Stimulated activated CD4-positive, alpha-beta T cell treated with anti-CD3 and anti-CD28 coated beads, Interleukin-15, amount 100 ng/mL, for 1 hour (primary cell): ENCODE data around the gene POU2AF1.

ENCODE experiments used
- DNase-seq, 2 donors: peaks; one replicate each; pipeline ENCODE4 v3.0.0-alpha.2; 2020; ENCODE audit warnings: low read depth in 1 of 2, low spot score in 1 of 2

The POU2AF1 gene

DNA sequence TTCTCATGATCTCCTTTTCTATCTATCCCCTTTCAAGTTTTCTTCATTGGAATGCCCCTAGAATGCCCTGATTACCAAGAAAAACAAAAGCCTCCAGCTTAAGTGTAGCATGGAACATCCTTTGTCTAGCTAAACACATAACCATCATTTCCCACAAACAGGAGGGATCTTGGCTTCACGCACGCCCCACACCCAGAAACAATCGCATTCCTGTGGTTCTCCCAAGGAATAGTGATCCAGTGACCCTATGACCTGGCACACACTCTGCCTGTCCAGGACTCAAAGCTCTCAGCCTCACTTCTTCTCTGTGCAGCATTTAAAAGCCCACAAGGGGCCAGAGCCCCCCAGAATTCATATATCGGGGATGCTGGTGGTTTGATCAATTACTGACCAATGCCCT, 9.3 kb upstream of the POU2AF1 start:
- no peak for DNase-seq

- no peak for DNase-seq
Measured at GRCh38 chr11:111387363-111387762, 8.3 kb upstream of the POU2AF1 start.

GRCh38 chr11:111386611-111387150, 7.6 kb upstream of the POU2AF1 start:
- DNase-seq, result no peak

DNA sequence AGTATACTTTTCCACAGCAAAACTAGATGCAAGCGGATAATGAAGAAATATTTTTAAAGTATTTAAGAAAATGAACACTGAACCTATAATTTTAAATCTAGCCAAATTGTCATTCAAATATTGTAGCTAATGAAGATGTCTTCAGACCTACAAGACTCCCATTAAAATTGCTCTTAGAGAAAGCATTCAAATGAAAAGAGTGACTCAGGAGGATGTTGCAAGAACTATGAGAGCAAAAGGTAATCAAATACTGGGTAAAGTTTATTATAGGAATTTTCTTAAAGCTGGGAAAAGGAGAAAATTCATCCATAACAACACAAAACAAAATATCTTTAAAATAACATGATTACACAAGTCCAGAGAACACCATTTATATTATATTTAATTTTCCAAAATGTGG, 5.4 kb upstream of the POU2AF1 start:
- no peak for DNase-seq

DNA sequence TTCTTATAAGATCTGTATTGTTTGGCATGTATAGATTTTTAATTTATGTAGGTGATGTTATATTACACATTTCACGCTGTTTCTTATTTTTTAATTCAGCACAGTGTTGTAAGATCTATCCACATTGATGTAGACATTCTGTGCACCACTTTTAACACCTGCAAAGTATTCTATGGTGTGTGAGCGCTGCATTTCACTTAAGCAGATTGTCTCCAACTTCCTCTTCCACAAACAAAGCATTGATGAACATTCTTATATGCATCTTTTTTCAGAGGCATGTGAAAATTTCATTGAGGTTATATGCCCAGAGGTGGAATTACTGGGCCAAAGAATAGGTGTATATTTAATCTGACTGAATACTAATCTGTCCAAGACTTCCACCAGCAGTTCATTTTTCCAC, 3.4 kb upstream of the POU2AF1 start:
- no peak for DNase-seq

DNA sequence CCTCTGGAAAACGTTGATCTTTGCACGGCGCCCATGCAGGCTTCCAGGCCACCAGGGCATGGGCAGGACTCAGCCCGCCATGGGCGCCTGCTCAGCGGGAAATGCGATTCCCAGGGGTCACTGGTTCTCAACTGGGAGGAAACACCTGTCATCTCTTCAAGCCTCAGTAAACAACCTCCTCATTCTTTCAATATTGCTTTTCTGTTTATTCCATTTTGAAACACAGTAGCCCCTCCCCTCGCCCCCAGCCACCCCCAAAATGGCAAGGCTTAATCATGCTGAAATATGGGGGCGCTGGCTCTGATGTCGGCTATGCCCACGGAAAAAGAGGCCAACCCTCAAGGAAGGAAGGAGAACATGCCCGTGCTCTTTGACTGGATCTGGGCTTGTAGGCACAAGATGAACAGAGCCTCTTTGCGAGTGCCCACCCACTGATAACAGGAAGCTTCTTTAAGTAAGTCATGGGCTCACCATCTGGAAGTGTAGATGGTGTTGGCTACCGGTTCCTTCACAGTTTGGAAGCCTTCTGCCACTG, 594 bp upstream of the POU2AF1 start:
- no peak for DNase-seq

- no peak for DNase-seq
Measured at GRCh38 chr11:111378185-111378860, 752 bp downstream of the POU2AF1 start.

- DNase-seq, result no peak
Measured at GRCh38 chr11:111376181-111376871, 2.7 kb downstream of the POU2AF1 start.

GRCh38 chr11:111373590-111373989, 5.5 kb downstream of the POU2AF1 start:
- DNase-seq, result no peak

DNA sequence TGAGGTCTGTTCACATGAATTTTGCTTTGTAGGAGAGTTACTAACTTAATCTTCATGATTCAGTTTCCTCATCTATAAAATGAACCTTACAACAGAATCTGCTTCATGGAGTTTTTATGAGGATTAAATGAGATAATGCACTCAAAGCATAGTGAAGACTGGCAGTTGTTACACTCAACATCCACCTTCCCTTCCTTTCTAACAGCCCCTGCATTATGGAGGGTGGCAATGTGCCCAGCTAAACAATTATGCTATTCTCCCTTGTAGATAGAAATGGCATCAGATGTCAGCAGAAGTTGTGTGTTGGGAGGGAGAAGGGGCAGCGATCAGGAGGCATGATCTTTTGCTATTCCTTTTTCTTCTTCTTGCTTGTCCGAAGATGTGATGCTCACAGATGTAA, 6.5 kb downstream of the POU2AF1 start:
- DNase-seq, result no peak

- DNase-seq, result no peak
Measured at GRCh38 chr11:111370902-111371578, 8.0 kb downstream of the POU2AF1 start.

DNA sequence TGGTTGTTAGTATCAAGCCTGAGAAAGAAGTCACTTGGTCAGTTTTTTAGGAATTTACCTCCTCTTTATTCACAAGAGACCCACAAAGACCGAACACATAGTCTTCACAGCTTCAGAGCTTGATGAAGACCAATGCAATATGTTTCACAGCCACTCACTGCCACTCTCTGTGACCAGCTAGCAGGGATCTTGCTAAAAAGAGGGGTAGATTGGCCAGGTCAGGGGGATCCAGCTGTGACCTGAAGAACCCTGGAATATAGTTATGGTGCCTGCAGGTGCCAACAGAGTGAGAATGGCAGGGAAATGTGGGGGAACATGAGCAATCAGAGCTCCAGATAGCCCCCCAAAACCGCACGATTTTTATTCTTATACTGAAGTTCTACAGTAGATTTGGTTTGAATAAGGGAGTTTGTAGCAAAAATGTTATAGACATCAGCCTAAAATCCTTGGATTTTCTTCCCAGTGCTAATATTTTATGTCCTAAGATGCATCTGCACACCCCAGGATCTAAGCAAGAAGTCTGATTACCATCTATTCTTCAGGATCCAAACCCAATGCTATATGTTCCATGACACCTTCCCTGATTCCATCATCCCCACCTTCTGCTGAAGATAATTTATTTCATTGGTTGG, 8.7 kb downstream of the POU2AF1 start:
- DNase-seq, result no peak

DNA sequence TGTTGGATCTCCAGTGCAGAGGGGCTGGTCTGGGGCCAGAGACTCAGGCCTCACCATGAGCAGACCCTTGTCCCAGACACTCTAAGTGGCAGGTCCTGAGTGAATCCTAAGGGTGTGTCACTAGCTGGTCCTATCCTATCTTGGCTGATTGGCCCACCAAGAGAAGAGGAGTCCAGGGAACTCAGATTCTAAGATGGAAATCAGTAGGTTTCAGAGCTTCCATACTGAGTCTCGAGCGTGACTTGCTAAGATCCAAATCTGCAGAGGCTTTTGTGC, 10.9 kb downstream of the POU2AF1 start:
- no peak for DNase-seq

DNA sequence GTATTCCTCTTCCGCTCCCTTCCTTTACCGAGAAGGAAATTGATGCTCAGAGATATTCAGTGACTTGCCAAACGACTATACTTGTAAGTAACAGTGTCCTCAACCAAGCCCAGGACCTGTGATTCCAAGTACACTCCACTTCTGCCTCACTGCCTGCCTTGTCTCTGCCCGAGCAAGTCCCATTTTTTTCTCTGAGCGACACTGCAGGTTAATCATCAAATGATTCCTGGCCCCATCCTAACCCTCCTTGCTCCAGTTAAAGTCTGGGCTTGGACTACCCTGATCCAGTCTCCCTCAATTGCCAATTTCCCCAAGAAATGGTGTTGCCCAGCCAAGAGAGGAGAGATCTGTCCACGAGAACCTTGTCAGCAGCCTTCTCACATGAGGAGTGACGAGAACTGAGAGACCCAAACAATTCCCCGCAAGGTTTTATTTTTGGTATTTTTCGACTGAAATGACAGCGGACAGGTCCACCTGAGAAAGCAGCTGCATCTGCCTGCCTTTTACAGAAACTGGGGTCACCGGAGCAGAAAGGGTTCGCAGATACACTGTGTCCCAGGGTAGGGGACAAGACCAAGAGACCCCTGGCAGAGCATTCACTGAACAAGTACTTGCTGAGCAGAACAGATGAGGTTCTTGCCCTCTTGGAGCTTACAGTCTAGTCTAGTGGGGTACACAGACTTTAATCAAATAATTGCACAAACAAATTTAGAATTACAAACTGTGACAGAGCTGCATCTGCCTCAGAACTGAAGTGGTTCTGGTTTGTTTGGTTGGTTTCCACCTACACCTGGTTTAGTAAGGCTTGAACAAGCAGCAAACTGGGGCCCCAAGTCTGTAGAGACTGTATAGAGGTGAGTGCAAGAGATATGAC, 11.4 kb downstream of the POU2AF1 start:
- no peak for DNase-seq

DNA sequence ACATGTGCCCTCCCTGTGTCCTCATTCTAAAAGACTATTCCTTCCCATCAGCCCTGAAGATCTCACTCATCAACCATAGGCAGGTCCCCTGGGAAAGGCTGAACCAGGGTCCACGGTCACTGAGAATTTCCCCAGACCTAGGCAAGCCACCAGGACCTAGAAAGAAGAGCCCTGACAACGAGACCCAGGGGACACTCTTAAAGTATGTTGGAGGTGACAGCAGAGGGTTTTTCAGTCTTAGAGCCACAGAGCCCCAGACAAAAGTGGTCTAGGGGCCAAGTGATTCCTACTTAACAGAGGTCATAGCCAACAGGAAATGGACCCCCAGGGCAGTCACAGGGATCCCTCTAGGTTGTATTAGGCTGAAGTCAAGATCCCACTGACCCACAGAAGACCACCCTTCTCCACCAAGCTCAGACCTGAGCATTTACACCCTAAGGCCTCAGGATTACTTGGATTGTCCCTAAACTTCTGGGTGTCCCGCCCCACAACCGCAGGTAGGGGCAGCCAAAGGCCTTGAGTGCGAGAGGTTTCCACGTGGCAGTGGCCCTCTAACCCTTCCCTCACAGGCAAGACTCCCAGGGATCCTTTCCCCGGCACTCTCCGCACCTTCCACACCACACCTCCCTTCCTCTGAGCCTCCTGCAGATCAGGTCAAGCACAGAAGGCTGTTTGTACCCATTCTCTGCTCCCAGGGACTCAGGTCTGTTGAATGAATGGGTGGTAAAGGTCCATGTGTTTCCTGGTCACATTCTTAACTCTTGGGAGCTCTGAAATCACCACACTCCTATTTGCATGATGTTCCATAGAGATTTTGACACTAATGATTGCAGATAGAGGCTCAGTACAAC, 12.3 kb downstream of the POU2AF1 start:
- no peak for DNase-seq

GRCh38 chr11:111365722-111366559, 13.1 kb downstream of the POU2AF1 start:
- DNase-seq, result no peak

GRCh38 chr11:111364503-111364902, 14.6 kb downstream of the POU2AF1 start:
- no peak for DNase-seq

- no peak for DNase-seq
Measured at GRCh38 chr11:111363985-111364384, 15.1 kb downstream of the POU2AF1 start.

GRCh38 chr11:111362887-111363411, 16.1 kb downstream of the POU2AF1 start:
- no peak for DNase-seq
